AG04450 (cell line): ENCODE data around the gene CRYAB. TPM values are rescaled to one million over a fixed set of nuclear protein-coding genes. Genes with fewer than 3 reads are reported as not detected.

Source experiments
- CTCF ChIA-PET: fragments of 300-600, 350-600 bp; formaldehyde crosslinking; extraction: SDS; loops from one replicate; lab custom pipeline; 2022; ENCODE audit warnings: antibody characterized with exemption, inconsistent platforms; lab: Charles Lee
- POLR2A ChIA-PET: fragments of 350-600 bp; formaldehyde crosslinking; extraction: SDS; loops from one replicate; lab custom pipeline; 2021; ENCODE audit warnings: antibody characterized with exemption, inconsistent platforms; lab: Yijun Ruan, JAX
- DNase-seq: peaks from one replicate; pipeline ENCODE4 v3.0.0-alpha.2; 2011; ENCODE audit warnings: low read depth, low spot score
- H3K27ac ChIP-seq: one replicate; pipeline ENCODE4 v1.5.1; 2012; ENCODE audit warnings: low read depth, low read length, control low read depth
- H3K27me3 ChIP-seq: one replicate; pipeline ENCODE4 v1.6.0; 2012; ENCODE audit warnings: low read length; ENCODE audit not compliant: control insufficient read depth, insufficient read depth
- H3K4me3 ChIP-seq: 2 replicates; pipeline ENCODE4 v1.5.1; 2011; ENCODE audit warnings: mild to moderate bottlenecking, low read depth, low read length, control low read depth
- H3K9me3 ChIP-seq: 2 replicates; pipeline ENCODE4 v1.5.1; 2012; ENCODE audit warnings: low read length; ENCODE audit not compliant: control insufficient read depth, insufficient read depth
- polyA plus RNA-seq: library from polyadenylated mRNA; depleted of rRNA; stranded (reverse); fragments of >200 nt; gene quantifications from 2 replicates; pipeline ENCODE4 v1.2.3, GENCODE V29; 2011
- TF ChIP-seq, protein P1 (sequence below): IDR thresholded peaks from 2 replicates; pipeline ENCODE4 v1.5.1; 2011; ENCODE audit warnings: low read depth, low read length, control low read depth, inconsistent platforms

The CRYAB gene
- polyA plus RNA-seq, 1 experiment, result 6.3 TPM

DNA sequence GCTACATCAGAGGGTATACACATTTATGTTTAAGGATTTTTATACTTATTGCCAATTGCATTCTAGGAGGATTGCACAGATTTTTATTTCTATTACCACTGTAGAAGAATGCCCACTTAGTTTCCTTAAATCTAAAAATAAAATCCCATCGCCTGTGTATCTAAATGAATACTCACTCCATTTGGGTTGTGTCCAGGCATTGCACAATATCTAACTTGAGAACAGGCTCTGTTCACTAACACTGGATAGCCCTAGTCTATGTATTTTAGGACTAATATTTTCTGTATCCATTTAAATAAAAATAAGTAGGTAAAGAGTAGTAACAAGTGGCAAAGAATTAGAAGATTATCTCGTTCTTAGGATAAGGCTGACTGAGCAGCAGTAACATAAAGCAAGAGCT, 11.2 kb upstream of the CRYAB start:
- TF ChIP-seq, protein P1, sequence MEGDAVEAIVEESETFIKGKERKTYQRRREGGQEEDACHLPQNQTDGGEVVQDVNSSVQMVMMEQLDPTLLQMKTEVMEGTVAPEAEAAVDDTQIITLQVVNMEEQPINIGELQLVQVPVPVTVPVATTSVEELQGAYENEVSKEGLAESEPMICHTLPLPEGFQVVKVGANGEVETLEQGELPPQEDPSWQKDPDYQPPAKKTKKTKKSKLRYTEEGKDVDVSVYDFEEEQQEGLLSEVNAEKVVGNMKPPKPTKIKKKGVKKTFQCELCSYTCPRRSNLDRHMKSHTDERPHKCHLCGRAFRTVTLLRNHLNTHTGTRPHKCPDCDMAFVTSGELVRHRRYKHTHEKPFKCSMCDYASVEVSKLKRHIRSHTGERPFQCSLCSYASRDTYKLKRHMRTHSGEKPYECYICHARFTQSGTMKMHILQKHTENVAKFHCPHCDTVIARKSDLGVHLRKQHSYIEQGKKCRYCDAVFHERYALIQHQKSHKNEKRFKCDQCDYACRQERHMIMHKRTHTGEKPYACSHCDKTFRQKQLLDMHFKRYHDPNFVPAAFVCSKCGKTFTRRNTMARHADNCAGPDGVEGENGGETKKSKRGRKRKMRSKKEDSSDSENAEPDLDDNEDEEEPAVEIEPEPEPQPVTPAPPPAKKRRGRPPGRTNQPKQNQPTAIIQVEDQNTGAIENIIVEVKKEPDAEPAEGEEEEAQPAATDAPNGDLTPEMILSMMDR, result no peak
- no peak for DNase-seq
- Histone ChIP-seq H3K27me3 (no peaks in the 10 kb centered on the region), H3K4me3 (no peak overlapping the region), H3K27ac (peak overlapping the region; percentile 87), H3K9me3 (no peaks in the 10 kb centered on the region; the same call in 1 of the 2 replicates)
- ChIA-PET CTCF (no interaction called here), POLR2A (no interaction called here)

DNA sequence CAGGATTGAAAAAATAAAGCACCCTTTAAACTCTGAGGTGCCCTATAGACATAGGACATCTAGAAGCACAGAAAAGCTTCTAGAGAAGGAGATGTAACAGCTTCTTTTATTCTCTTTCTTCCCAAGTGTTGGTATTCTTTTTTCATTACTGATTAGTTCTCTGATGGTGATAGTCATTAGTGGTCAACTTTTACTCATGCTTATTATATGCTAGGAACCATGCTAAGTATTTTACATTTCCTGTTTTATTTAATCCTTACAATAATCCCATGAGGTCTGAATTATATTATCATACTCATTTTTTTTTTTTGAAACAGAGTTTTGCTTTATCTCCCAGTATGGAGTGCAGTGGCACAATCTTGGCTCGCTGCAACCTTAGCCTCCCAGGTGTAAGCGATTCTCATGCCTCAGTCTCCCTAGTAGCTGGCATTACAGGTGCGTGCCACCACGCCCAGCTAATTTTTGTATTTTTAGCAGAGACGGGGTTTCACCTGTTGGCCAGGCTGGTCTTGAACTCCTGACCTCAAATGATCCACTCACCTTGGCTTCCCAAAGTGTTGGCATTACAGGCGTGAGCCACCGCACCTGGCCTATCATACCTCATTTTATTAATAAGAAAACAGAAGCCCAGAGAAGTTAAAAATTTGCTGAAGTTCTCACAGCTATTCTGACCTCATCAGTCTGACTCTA, 10.1 kb upstream of the CRYAB start:
- TF ChIP-seq, protein P1, result no peak
- no peak overlapping the region for H3K4me3 ChIP-seq
- no peaks in the 10 kb centered on the region; the same call in 1 of the 2 replicates for H3K9me3 ChIP-seq
- DNase-seq, result no peak
- no peaks in the 10 kb centered on the region for H3K27me3 ChIP-seq
- H3K27ac ChIP-seq, result no peak overlapping the region
- CTCF ChIA-PET, result interaction anchor here (0.9 kb wide), 1 partner anchor 10 kb away, joined by 3 read pairs; no protein-coding TSS in a partner anchor
- POLR2A ChIA-PET, result interaction anchor here (0.6 kb wide), 1 partner anchor 1567 kb away, joined by 4 read pairs; no protein-coding TSS in a partner anchor

DNA sequence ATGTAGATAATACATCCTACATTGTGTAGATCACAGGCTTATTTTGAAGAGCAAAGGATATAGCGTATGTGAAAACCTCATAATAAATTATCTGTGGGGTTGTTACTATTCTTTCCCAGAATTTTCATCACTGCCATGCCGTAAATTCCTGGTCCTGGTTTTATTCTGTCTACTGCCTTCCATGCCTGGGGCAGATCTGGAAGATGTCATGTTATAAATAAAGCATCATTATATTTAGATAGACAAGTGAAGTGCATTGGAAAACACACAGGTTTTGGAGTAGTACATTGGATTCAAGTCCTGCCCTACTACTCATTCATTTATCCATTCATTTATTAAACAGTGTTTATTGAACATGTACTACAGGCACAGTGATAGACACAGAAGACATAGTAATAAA, 9.3 kb upstream of the CRYAB start:
- Histone ChIP-seq H3K4me3 (no peak overlapping the region), H3K27me3 (no peaks in the 10 kb centered on the region), H3K9me3 (no peaks in the 10 kb centered on the region; the same call in 1 of the 2 replicates), H3K27ac (no peak overlapping the region)
- no peak for DNase-seq
- TF ChIP-seq, protein P1, result no peak
- CTCF ChIA-PET, result interaction anchor here (0.9 kb wide), 1 partner anchor 10 kb away, joined by 3 read pairs; no protein-coding TSS in a partner anchor
- POLR2A ChIA-PET, result no interaction called here

DNA sequence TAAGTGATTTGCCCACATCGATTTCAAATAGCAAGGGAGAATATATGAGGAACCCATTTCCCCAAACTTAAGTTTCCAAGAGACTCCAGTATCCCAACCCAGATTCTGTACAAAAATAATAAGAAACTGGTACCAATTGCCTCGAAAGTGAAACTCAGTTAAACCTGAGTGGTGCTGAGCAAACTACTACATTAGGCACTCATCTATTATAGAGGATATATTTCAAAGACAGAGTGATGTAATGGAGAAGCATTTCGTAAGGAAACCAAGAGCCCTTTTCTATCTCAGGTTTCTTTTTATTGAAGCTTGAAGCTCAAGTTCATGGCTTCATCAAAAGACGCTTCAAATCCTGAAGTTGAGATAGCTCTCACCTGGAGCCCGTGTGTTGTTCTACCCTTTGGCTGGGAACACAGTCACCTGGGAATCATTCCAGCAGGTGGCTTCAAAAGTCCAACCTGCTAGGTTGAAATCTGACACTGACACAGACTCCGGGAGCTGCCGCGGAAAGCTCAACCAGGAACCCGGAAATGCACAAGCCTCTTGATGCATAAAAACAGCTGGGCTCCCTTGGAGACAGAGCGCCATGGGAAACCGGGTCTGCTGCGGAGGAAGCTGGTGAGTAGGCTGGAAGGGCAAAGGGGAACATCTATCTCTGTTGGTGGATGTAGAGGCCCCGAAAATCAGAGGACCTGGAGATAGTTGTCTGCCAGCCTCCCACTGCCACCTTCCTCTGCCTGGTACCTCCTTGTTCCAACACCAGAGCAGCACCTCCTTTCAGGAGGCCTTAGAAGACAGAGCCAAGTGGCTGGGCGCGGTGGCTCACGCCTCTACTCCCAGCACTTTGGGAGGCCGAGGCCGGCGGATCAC, 7.1 kb upstream of the CRYAB start, which contains the start of gene C11orf52:
C11orf52 (plus strand) TSS at position 524 of the 867 bp plus-strand sequence; CDS start at position 584, 60 bp downstream.
- no peaks in the 10 kb centered on the region; the same call in 1 of the 2 replicates for H3K9me3 ChIP-seq
- H3K27me3 ChIP-seq, result no peaks in the 10 kb centered on the region
- H3K27ac ChIP-seq, result no peak within 1 kb of the TSS
- TF ChIP-seq, protein P1, result no peak
- no peak within 1 kb of the TSS for H3K4me3 ChIP-seq
- POLR2A ChIA-PET, result no interaction called here
- no peak for DNase-seq
- CTCF ChIA-PET, result interaction anchor here (1.2 kb wide), 2 partner anchors 48 to 78 kb away, joined by 3 to 4 read pairs; no protein-coding TSS in a partner anchor
